Tibial nerve (tissue), 4 donors: ENCODE results near the gene FAM76B.

ENCODE experiments used
- CTCF ChIP-seq, 5 experiments: fragments of 200-600 bp in 3 of 5; fragments of 450-650 bp in 2 of 5; sonication (generic) in 3 of 5; IDR thresholded peaks; one replicate each; pipeline ENCODE4 v1.5.1; 2016 to 2019; ENCODE audit warnings: antibody characterized with exemption in 5 of 5, mild to moderate bottlenecking in 3 of 5, moderate library complexity in 2 of 5
- EP300 ChIP-seq, 2 donors: sonication (generic); formaldehyde crosslinking; IDR thresholded peaks; one replicate each; pipeline ENCODE4 v1.6.1; 2017; ENCODE audit warnings: antibody characterized with exemption in 2 of 2, mild to moderate bottlenecking in 1 of 2

GRCh38 chr11:95736809-95737208 lies 52.8 kb downstream of the FAM76B start:
- TF ChIP-seq CTCF (IDR thresholded peaks at IDR 0.05) (no peak), EP300 (IDR thresholded peaks at IDR 0.05) (no peak)
